ENCODE data around the gene CASQ2. TPM values are rescaled to one million over a fixed set of nuclear protein-coding genes. Genes with fewer than 3 reads are reported as not detected.

The CASQ2 gene
- total and polyA plus RNA-seq, 9 of the 15 experiments (the other 6 are each of a cell fraction or from before 2014, with no cell fraction given): not detected

DNA sequence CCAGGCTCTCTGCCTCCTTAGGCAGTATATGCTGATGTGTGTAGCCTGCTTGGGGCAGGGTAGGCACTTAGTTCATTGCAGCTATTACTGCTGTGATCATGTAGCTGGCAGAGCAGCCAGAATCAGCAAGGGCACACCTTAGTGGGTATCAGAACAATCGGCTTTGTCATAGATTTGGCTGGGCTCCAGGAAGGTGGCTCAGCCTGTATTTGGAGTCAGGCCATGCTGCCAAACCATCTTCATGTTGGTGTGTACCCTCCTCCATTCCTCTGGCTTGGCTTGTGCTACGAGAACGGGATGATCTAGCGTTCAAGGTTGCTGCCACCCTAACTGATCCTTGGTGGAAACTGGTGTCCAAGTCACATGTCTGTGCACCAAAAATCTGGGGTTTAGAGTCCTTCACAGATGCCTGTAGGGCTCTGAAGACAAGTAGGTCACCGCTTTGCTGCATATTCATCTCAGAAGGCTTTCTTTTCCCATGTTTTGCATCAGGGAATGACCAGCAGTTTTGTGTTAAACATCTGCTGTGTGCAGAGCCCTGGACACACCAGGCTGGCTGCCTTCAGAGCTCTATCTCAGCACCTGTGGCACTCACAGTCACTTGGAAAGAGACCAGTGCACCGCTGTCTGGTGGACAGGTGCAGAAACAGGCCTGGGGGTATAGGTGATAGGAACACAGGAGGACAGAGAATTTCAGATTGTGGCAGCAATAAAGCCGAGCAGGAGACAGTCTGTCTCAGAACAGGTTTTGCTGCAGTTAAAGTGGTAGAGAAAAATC lies 103.0 kb downstream of the CASQ2 start:
- no TSS peak for BruUV-seq (replicated peaks)
- peak; percentile 44; the same call in 1 of the 2 replicates for TF ChIP-seq NFIC (IDR thresholded peaks at IDR 0.05)
- no peak for TF ChIP-seq ERF (CRISPR knock-in tag; IDR thresholded peaks at IDR 0.05)
- FAIRE-seq: no peak
- Histone ChIP-seq H3K79me2 (ENCODE audit: control insufficient read depth, insufficient read depth, low read length) (peaks cover 8% of the 10 kb centered on the region; the same call in 2 of the 3 replicates), H3K4me2 (ENCODE audit: insufficient read depth, low read length) (no peak overlapping the region), H3K9ac (ENCODE audit: insufficient read depth in 1 of 2, low read depth in 2 of 2, low read length in 2 of 2) (no peak overlapping the region), H3K27me3 (ENCODE audit: control insufficient read depth in 2 of 2, insufficient read depth in 2 of 2, low read length in 2 of 2) (no peaks in the 10 kb centered on the region), H4K20me1 (replicated peaks; ENCODE audit: control insufficient read depth, insufficient read depth, low read length) (no peaks in the 10 kb centered on the region), H3K9me3 (replicated peaks; ENCODE audit: control insufficient read depth, insufficient read depth, low read depth, low read length) (no peaks in the 10 kb centered on the region), H3K4me1 (replicated peaks in 1 of 2; ENCODE audit: control insufficient read depth in 2 of 2, insufficient read depth in 2 of 2, low read length in 2 of 2) (peaks cover 0 to 29% of the 10 kb centered on the region in 2 experiments; a peak in 3 of 5 replicates), H3K4me3 (no peak overlapping the region), H3K36me3 (ENCODE audit: control insufficient read depth, insufficient read depth, low read length) (peaks cover 66% of the 10 kb centered on the region), H3K9me1 (ENCODE audit: control insufficient read depth, insufficient read depth, low read length) (no peaks in the 10 kb centered on the region), H2AFZ (ENCODE audit: low read depth, low read length) (no peak overlapping the region), H3K27ac (ENCODE audit: extremely low read depth, low read depth, low read length) (no peak overlapping the region)
- intact Hi-C loops (cut with micrococcal nuclease) (no loop called here), in situ Hi-C loops (cut with MboI) (no loop called here)
- WGBS (ENCODE audit: insufficient coverage, low coverage, missing lambda C conversion rate): 78% methylated on average over 7 of the region's 7 CpGs
- ATAC-seq: no peak
- DNase-seq (ENCODE audit: extremely low read depth in 1 of 4, low spot score in 3 of 4): no peak
- ChIA-PET POLR2A (interaction anchor here (1.0 kb wide), 1 partner anchor 16 kb away, joined by 3 read pairs; no protein-coding TSS in a partner anchor), CTCF (ENCODE audit: low intra/inter-chr PET ratio) (no interaction called here)

GRCh38 chr1:115661157-115661556 lies 107.4 kb downstream of the CASQ2 start:
- ATAC-seq: no peak
- 100% methylated on average over 1 of the region's 1 CpG for WGBS (ENCODE audit: insufficient coverage, low coverage, missing lambda C conversion rate)
- peaks cover 87% of the 10 kb centered on the region for H3K36me3 ChIP-seq (ENCODE audit: control insufficient read depth, insufficient read depth, low read length)

More at GRCh38 chr1:115661157-115661556, 107.4 kb downstream of the CASQ2 start:
- Histone ChIP-seq H3K79me2 (ENCODE audit: control insufficient read depth, insufficient read depth, low read length) (peaks cover 17% of the 10 kb centered on the region; the same call in 1 of the 3 replicates), H3K9me3 (replicated peaks; ENCODE audit: control insufficient read depth, insufficient read depth, low read depth, low read length) (no peaks in the 10 kb centered on the region), H3K27ac (ENCODE audit: extremely low read depth, low read depth, low read length) (no peak overlapping the region), H3K4me1 (replicated peaks in 1 of 2; ENCODE audit: control insufficient read depth in 2 of 2, insufficient read depth in 2 of 2, low read length in 2 of 2) (no peaks in the 10 kb centered on the region; a peak in 1 of 5 replicates), H3K4me2 (ENCODE audit: insufficient read depth, low read length) (no peak overlapping the region), H3K27me3 (ENCODE audit: control insufficient read depth in 2 of 2, insufficient read depth in 2 of 2, low read length in 2 of 2) (no peaks in the 10 kb centered on the region), H3K9me1 (ENCODE audit: control insufficient read depth, insufficient read depth, low read length) (no peaks in the 10 kb centered on the region), H3K4me3 (no peak overlapping the region), H3K9ac (ENCODE audit: insufficient read depth in 1 of 2, low read depth in 2 of 2, low read length in 2 of 2) (no peak overlapping the region), H4K20me1 (replicated peaks; ENCODE audit: control insufficient read depth, insufficient read depth, low read length) (no peaks in the 10 kb centered on the region), H2AFZ (ENCODE audit: low read depth, low read length) (no peak overlapping the region)
- TF ChIP-seq ZNF551 (CRISPR knock-in tag; IDR thresholded peaks at IDR 0.05) (no peak), NR3C1 (CRISPR knock-in tag; IDR thresholded peaks at IDR 0.05) (no peak), EP300 (IDR thresholded peaks at IDR 0.05; ENCODE audit: low read length) (no peak), HOXB6 (CRISPR knock-in tag; IDR thresholded peaks at IDR 0.05; ENCODE audit: borderline replicate concordance) (no peak), ZNF224 (CRISPR knock-in tag; IDR thresholded peaks at IDR 0.05) (no peak), ZNF41 (CRISPR knock-in tag; conservative IDR thresholded peaks at IDR 0.05) (no peak), MAFF (IDR thresholded peaks at IDR 0.05; ENCODE audit: low read length) (no peak), CREB3 (tag; conservative IDR thresholded peaks at IDR 0.05; ENCODE audit: low read depth) (no peak), DMBX1 (CRISPR knock-in tag; IDR thresholded peaks at IDR 0.05; ENCODE audit: borderline replicate concordance) (no peak), SNIP1 (IDR thresholded peaks at IDR 0.05; ENCODE audit: low read depth) (no peak), NFIC (IDR thresholded peaks at IDR 0.05) (no peak)
- TF ChIP-seq, protein P1, sequence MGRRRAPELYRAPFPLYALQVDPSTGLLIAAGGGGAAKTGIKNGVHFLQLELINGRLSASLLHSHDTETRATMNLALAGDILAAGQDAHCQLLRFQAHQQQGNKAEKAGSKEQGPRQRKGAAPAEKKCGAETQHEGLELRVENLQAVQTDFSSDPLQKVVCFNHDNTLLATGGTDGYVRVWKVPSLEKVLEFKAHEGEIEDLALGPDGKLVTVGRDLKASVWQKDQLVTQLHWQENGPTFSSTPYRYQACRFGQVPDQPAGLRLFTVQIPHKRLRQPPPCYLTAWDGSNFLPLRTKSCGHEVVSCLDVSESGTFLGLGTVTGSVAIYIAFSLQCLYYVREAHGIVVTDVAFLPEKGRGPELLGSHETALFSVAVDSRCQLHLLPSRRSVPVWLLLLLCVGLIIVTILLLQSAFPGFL (CRISPR knock-in tag; IDR thresholded peaks at IDR 0.05): no peak
- FAIRE-seq (no peak), DNase-seq (ENCODE audit: extremely low read depth in 1 of 4, low spot score in 3 of 4) (no peak)
- CTCF ChIA-PET (ENCODE audit: low intra/inter-chr PET ratio): no interaction called here
- no TSS peak for BruUV-seq (replicated peaks)
- in situ Hi-C loops (cut with MboI) (no loop called here), intact Hi-C loops (cut with micrococcal nuclease) (no loop called here)
- POLR2A ChIA-PET: interaction anchor here (0.7 to 3.2 kb wide), 4 partner anchors 8 to 31 kb away, joined by 3 to 17 read pairs (median 7); no protein-coding TSS in a partner anchor

Data from K562 (cell line).